K562 (cell line): ENCODE data around the gene GOLGB1.

Experiments used
- ARNT ChIP-seq, 2 experiments: fragments of 450-650 bp; IDR thresholded peaks; 2 replicates each; pipeline ENCODE4 v1.6.1; 2016; ENCODE audit warnings: mild to moderate bottlenecking in 1 of 2
- CBX5 ChIP-seq: IDR thresholded peaks from 2 replicates; pipeline ENCODE4 v1.6.1; 2014; ENCODE audit warnings: low read depth, borderline replicate concordance
- CTCF ChIP-seq, 3 experiments: IDR thresholded peaks in 2 of 3; conservative IDR thresholded peaks in 1 of 3; 2 replicates each; pipeline ENCODE4 v1.5.1; 2011 to 2012; ENCODE audit warnings: low read length in 3 of 3, mild to moderate bottlenecking in 3 of 3, control low read depth in 2 of 3, improper control_type of control experiment in 1 of 3, inconsistent platforms in 1 of 3, low read depth in 1 of 3, mixed read lengths in 1 of 3, moderate library complexity in 1 of 3; ENCODE audit not compliant: insufficient read depth in 2 of 3
- CUX1 ChIP-seq: fragments of 200-800 bp; sonication (Bioruptor generic); IDR thresholded peaks from 2 replicates; pipeline ENCODE4 v1.6.1; 2016; ENCODE audit warnings: missing genetic modification characterization, missing compliant biosample characterization
- FOXM1 ChIP-seq, 2 experiments: fragments of 450-650 bp in 1 of 2; sonication (generic) in 1 of 2; formaldehyde crosslinking in 1 of 2; IDR thresholded peaks; 2 replicates each; pipeline versions ENCODE4 v1.6.1 to v1.9.0; 2017 to 2022; ENCODE audit warnings: low read depth in 2 of 2, mild to moderate bottlenecking in 2 of 2, missing genetic modification reagents in 1 of 2, moderate library complexity in 1 of 2
- FOXP4 ChIP-seq: sonication (generic); formaldehyde crosslinking; IDR thresholded peaks from 2 replicates; pipeline ENCODE4 v1.8.0; 2022; ENCODE audit warnings: mild to moderate bottlenecking, missing genetic modification reagents, borderline replicate concordance
- KLF16 ChIP-seq: IDR thresholded peaks from 2 replicates; pipeline ENCODE4 v1.6.1; 2016; ENCODE audit warnings: antibody characterized with exemption
- NCOA1 ChIP-seq: fragments of 450-650 bp; IDR thresholded peaks from 2 replicates; pipeline ENCODE4 v1.6.1; 2016; ENCODE audit warnings: low read depth
- NEUROD1 ChIP-seq: fragments of 150-350 bp; IDR thresholded peaks from 2 replicates; pipeline ENCODE4 v1.6.1; 2014; ENCODE audit warnings: borderline replicate concordance, low read length, low read depth; ENCODE audit not compliant: partially characterized antibody
- ZFP91 ChIP-seq: sonication (generic); formaldehyde crosslinking; IDR thresholded peaks from 2 replicates; pipeline ENCODE4 v1.8.0; 2022; ENCODE audit warnings: mild to moderate bottlenecking, missing genetic modification reagents
- ZNF146 ChIP-seq: IDR thresholded peaks from one replicate; pipeline ENCODE4 v1.6.1; 2018; ENCODE audit warnings: missing compliant biosample characterization; ENCODE audit not compliant: unreplicated experiment
- ZNF512 ChIP-seq: IDR thresholded peaks from 2 replicates; pipeline ENCODE4 v1.6.1; 2016; ENCODE audit warnings: missing genetic modification characterization, missing compliant biosample characterization
- ZNF707 ChIP-seq: fragments of 250-450 bp; sonication (Bioruptor Pico); conservative IDR thresholded peaks from 2 replicates; pipeline ENCODE4 v1.8.0; 2022; ENCODE audit warnings: inconsistent platforms, mild to moderate bottlenecking, moderate library complexity

GRCh38 chr3:121752261-121752660 is 2.7 kb upstream of the GOLGB1 start:
- TF ChIP-seq ZNF707 (CRISPR knock-in tag) (no peak), NCOA1 (no peak), CBX5 (no peak), FOXP4 (CRISPR knock-in tag) (no peak), ZFP91 (CRISPR knock-in tag) (no peak), CTCF (IDR thresholded peaks at IDR 0.05 in 2 of 3, conservative IDR thresholded peaks at IDR 0.05 in 1 of 3; ENCODE audit: insufficient read depth in 2 of 3, low read depth in 1 of 3, low read length in 3 of 3) (no peak), ARNT (IDR thresholded peaks at IDR 0.05) (no peak), FOXM1 (IDR thresholded peaks at IDR 0.05; ENCODE audit: low read depth) (no peak), FOXM1 (CRISPR knock-in tag; IDR thresholded peaks at IDR 0.05; ENCODE audit: low read depth) (no peak), NEUROD1 (no peak), ZNF512 (tag) (no peak), ZNF146 (CRISPR knock-in tag) (no peak), CUX1 (CRISPR knock-in tag) (no peak), KLF16 (no peak)
